Measurements from ENCODE around the gene C2orf49.
A peak's percentile ranks its signal among the peaks of the same experiment; 100 is the strongest.

C2orf49 gene

DNA sequence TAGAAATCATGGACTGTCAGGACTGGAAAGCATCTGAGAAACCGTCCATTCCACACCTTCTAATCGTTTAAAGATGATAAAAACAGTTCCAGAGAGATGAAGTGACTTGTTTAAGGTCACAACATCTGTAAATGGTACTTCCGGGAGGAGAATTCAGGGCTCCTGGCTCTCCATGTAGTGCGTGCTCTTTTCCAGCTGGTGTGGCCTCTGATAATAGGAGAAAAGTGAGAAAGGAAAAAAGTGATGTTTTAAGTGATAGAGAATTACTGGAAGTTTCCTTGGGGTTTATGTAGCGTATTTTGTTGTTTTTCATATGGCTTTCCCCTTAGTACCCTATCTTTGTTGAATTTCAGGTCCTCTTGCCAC, 663 bp downstream of the C2orf49 start:
- H3K27me3 ChIP-seq: no peaks in the 10 kb centered on the region
- H3K4me3 ChIP-seq (ENCODE audit: low read depth in 1 of 2, low read length in 1 of 2): peak overlapping the region; percentile 95 to 96
- H3K4me1 ChIP-seq (ENCODE audit: control insufficient read depth in 1 of 2, insufficient read depth in 1 of 2, low read depth in 1 of 2, low read length in 1 of 2): peaks cover 19 to 44% of the 10 kb centered on the region in 2 experiments
- no peaks in the 10 kb centered on the region for H3K9me3 ChIP-seq
- TF ChIP-seq, protein P1, sequence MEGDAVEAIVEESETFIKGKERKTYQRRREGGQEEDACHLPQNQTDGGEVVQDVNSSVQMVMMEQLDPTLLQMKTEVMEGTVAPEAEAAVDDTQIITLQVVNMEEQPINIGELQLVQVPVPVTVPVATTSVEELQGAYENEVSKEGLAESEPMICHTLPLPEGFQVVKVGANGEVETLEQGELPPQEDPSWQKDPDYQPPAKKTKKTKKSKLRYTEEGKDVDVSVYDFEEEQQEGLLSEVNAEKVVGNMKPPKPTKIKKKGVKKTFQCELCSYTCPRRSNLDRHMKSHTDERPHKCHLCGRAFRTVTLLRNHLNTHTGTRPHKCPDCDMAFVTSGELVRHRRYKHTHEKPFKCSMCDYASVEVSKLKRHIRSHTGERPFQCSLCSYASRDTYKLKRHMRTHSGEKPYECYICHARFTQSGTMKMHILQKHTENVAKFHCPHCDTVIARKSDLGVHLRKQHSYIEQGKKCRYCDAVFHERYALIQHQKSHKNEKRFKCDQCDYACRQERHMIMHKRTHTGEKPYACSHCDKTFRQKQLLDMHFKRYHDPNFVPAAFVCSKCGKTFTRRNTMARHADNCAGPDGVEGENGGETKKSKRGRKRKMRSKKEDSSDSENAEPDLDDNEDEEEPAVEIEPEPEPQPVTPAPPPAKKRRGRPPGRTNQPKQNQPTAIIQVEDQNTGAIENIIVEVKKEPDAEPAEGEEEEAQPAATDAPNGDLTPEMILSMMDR (IDR thresholded peaks at IDR 0.05): no peak
- peaks cover 36% of the 10 kb centered on the region for H3K36me3 ChIP-seq
- peak overlapping the region; percentile 95 for H3K27ac ChIP-seq

DNA sequence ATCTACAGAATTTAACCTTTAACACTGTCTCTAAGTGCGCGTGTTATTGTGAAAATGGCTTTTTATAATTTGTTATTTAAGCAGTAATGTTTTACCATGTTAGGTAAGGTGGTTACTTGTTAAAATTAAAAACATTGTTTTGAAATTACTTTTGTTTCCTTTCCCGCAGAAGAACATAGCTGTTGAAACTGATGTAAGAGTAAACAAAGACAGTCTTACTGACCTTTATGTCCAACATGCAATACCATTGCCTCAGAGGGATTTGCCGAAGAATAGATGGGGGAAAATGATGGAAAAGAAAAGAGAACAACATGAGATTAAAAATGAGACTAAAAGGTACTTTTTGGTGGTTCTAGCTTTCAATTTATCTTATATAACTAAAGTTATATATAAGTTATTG, 2.1 kb downstream of the C2orf49 start:
- H3K27ac ChIP-seq: no peak overlapping the region
- TF ChIP-seq, protein P1 (IDR thresholded peaks at IDR 0.05): no peak

DNA sequence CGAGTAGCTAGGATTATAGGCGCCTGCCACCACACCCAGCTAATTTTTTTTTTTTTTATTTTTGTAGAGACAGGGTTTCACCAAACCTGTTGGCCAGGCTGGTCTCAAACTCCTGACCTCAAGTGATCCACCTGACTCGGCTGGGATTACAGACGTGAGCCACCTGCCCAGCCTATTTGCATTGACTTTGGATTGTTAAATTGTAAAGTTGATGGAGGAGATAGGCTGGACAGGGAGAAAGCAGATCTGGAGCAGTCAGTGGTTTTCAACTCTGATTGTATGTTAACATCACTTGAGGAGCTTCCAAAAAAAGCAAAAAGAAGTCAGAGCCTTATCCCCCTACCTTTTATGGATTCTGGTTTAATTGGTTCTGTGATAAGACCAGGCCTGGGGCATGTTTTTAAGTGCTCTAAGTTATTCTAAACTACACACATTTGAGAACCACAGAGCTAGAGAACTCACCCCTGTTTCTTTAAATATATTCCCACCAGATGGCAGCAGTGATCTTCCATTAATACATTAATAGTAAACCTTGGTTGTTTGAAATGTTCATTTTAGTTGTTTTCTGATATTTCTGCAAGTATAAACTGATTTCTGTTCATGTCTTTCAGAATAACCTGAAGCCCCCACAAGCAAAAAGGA, 7.5 kb downstream of the C2orf49 start:
- H3K36me3 ChIP-seq: peaks cover 99% of the 10 kb centered on the region

More for the DNA sequence above, 2.1 kb downstream of the C2orf49 start:
- H3K27me3 ChIP-seq: no peaks in the 10 kb centered on the region
- H3K4me3 ChIP-seq (ENCODE audit: low read depth in 1 of 2, low read length in 1 of 2): no peak overlapping the region
- H3K4me1 ChIP-seq (ENCODE audit: control insufficient read depth in 1 of 2, insufficient read depth in 1 of 2, low read depth in 1 of 2, low read length in 1 of 2): peaks cover 19 to 43% of the 10 kb centered on the region in 2 experiments
- H3K36me3 ChIP-seq: peaks cover 50% of the 10 kb centered on the region
- H3K9me3 ChIP-seq: no peaks in the 10 kb centered on the region

DNA sequence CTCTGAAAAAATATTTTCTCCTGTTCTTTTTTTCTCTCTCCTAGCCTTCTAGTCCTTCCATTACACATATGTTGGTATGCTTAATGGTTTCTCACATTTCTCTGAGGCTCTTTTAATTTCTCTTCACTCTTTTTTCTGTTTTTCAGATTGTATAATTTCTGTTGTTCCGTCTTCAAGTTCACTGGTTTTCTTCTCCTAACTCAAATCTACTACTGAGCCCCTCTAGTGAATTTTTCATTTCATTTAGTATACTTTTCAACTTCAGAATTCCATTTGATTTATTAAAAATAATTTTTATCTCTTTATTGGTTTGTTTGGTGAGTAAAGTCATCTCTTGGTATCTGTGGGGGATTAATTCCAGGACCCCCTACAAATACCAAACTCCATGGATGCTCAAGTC, 19.8 kb downstream of the C2orf49 start:
- H3K36me3 ChIP-seq: peaks cover 65% of the 10 kb centered on the region
- no peak overlapping the region for H3K27ac ChIP-seq
- no peaks in the 10 kb centered on the region for H3K27me3 ChIP-seq
- H3K4me3 ChIP-seq (ENCODE audit: low read depth in 1 of 2, low read length in 1 of 2): no peak overlapping the region
- TF ChIP-seq, protein P1 (IDR thresholded peaks at IDR 0.05): no peak
- peaks cover 0 to 5% of the 10 kb centered on the region in 2 experiments for H3K4me1 ChIP-seq (ENCODE audit: control insufficient read depth in 1 of 2, insufficient read depth in 1 of 2, low read depth in 1 of 2, low read length in 1 of 2)
- no peaks in the 10 kb centered on the region for H3K9me3 ChIP-seq

More for the DNA sequence above, 7.5 kb downstream of the C2orf49 start:
- TF ChIP-seq, protein P1 (IDR thresholded peaks at IDR 0.05): no peak
- H3K9me3 ChIP-seq: no peaks in the 10 kb centered on the region
- no peak overlapping the region for H3K4me3 ChIP-seq (ENCODE audit: low read depth in 1 of 2, low read length in 1 of 2)
- H3K27me3 ChIP-seq: no peaks in the 10 kb centered on the region
- no peaks in the 10 kb centered on the region for H3K4me1 ChIP-seq (ENCODE audit: control insufficient read depth in 1 of 2, insufficient read depth in 1 of 2, low read depth in 1 of 2, low read length in 1 of 2)
- H3K27ac ChIP-seq: no peak overlapping the region

DNA sequence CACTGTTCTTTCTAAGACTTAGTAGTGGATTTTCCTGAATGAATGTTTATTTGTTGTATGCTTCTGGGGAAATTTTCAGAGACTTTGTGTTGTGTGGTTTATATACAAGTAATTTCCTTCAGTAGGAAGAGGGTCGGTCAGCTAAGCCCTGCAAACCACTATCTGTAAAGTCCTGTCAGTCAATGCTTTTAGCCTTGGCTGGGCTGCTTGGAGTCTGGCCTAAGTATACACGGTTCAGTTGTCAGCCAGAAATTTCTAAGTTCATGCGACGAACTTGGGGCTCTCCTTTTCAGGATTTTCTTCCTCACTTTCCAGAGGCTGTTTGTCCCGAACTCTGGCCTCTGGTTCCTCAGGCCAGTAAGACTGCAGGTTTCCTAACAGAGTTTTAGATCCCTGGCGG, 21.3 kb downstream of the C2orf49 start:
- Histone ChIP-seq H3K27me3 (peaks cover 9% of the 10 kb centered on the region), H3K9me3 (no peaks in the 10 kb centered on the region), H3K4me1 (ENCODE audit: control insufficient read depth in 1 of 2, insufficient read depth in 1 of 2, low read depth in 1 of 2, low read length in 1 of 2) (peaks cover 0 to 5% of the 10 kb centered on the region in 2 experiments), H3K27ac (no peak overlapping the region), H3K36me3 (peaks cover 57% of the 10 kb centered on the region), H3K4me3 (ENCODE audit: low read depth in 1 of 2, low read length in 1 of 2) (no peak overlapping the region)
- TF ChIP-seq, protein P1 (IDR thresholded peaks at IDR 0.05): no peak

Data from neutrophil (primary cell).